ENCODE data around the gene PYCR2. TPM values are rescaled to one million over a fixed set of nuclear protein-coding genes. Genes with fewer than 3 reads are reported as not detected.
A peak's percentile ranks its signal among the peaks of the same experiment; 100 is the strongest.

Gene PYCR2
- total and polyA plus RNA-seq, 10 of the 15 experiments (the other 5 are each of a cell fraction or from before 2014, with no cell fraction given) = 1.7 to 81.8 (median 54.9) TPM

DNA sequence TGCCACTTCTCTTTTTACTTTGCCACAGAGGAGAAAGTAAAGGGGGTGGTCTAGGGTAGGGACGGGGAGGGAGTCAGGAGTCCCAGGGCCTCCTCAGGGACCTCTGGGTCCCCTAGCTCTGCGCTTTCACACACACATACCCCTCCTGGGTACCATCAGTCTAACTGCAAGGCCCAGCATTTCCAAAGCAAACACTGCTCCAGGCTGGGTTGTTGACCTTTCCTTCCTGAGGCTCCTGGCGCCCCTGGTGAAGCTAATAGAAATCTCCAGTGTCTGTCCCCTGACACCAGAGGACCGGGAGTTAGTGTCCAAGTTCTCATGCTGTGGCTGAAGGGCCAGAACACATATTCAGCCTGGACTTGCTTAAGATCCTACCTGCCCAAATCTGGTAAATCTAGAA lies 45.8 kb downstream of the PYCR2 start (continued):
- TF ChIP-seq CBX5 (IDR thresholded peaks at IDR 0.05; ENCODE audit: low read depth) = no peak
- TF ChIP-seq, protein P1, sequence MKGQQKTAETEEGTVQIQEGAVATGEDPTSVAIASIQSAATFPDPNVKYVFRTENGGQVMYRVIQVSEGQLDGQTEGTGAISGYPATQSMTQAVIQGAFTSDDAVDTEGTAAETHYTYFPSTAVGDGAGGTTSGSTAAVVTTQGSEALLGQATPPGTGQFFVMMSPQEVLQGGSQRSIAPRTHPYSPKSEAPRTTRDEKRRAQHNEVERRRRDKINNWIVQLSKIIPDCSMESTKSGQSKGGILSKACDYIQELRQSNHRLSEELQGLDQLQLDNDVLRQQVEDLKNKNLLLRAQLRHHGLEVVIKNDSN (IDR thresholded peaks at IDR 0.05; ENCODE audit: borderline replicate concordance, extremely low read length, insufficient read depth, low read depth, low read length) = no peak
- TF ChIP-seq BACH1 (IDR thresholded peaks at IDR 0.05; ENCODE audit: borderline replicate concordance) = no peak

DNA sequence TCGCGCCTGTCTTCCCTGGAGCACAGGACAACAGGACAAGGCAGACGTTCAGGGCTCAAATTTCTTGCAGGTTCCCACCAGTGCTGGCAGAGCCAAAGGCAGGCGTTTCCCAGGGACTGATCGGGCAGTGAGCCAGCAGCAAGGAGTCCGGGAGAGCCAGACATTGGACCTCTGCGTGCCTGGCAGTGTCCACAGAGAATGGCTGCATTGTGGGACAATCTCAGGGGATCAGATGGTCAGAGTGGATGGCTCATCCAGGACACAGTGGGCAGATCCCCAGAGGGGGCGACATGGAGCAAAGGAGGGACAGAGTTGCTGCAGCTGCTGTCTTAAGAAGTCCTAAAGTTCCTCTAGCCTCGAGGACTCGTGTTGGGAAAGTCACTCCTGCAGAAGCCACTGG lies 46.5 kb downstream of the PYCR2 start:
- SMC1A ChIA-PET (ENCODE audit: uncharacterized antibody, unreplicated experiment) = interaction anchor here (0.9 kb wide), 1 partner anchor 46 kb away, joined by 3 read pairs; no protein-coding TSS in a partner anchor
- POLR2A ChIA-PET = interaction anchor here (0.9 to 1.4 kb wide), 2 partner anchors 12 to 19 kb away, joined by 3 read pairs; no protein-coding TSS in a partner anchor
- no peak overlapping the region for H3K9ac ChIP-seq (ENCODE audit: control insufficient read depth, insufficient read depth, low read length)

More for the DNA sequence above, 46.5 kb downstream of the PYCR2 start:
- no peak overlapping the region for H3K4me3 ChIP-seq
- ChIA-PET CTCF (interaction anchor here (0.8 to 1.8 kb wide), 7 partner anchors 23 to 99 kb away, joined by 3 to 6 read pairs (median 3); no protein-coding TSS in a partner anchor), RAD21 (ENCODE audit: unreplicated experiment) (no interaction called here)
- peaks cover 26% of the 10 kb centered on the region for H3K79me2 ChIP-seq (ENCODE audit: control insufficient read depth, insufficient read depth, low read length)
- intact Hi-C loops (cut with micrococcal nuclease; ENCODE audit: unreplicated experiment) = no loop called here
- no peaks in the 10 kb centered on the region for H3K9me3 ChIP-seq (replicated peaks; ENCODE audit: control insufficient read depth, insufficient read depth, low read length)
- no peak for DNase-seq (ENCODE audit: low read depth, low spot score)
- in situ Hi-C loops (cut with MboI) = no loop called here
- peak; percentile 43 to 67 (median 43) for TF ChIP-seq CTCF (IDR thresholded peaks at IDR 0.05 in 2 of 3, conservative IDR thresholded peaks at IDR 0.05 in 1 of 3; ENCODE audit: control insufficient read depth in 2 of 3, extremely low read depth in 1 of 3, insufficient read depth in 1 of 3, low read depth in 3 of 3, low read length in 3 of 3)
- TF ChIP-seq GATAD2B (conservative IDR thresholded peaks at IDR 0.05; ENCODE audit: low read depth) = 0 out of 2 replicates have a peak, but pooled peaks have one; percentile 22
- no peak for TF ChIP-seq SMAD5 (IDR thresholded peaks at IDR 0.05; ENCODE audit: low read depth)
- peaks cover 2 to 4% of the 10 kb centered on the region in 2 experiments; a peak in 3 of 4 replicates for H3K36me3 ChIP-seq (ENCODE audit: control insufficient read depth in 2 of 2, insufficient read depth in 2 of 2, low read length in 1 of 2)
- 76% methylated on average over 10 of the region's 10 CpGs for WGBS (ENCODE audit: insufficient coverage, insufficient replicate concordance, low lambda C conversion rate, missing lambda C conversion rate)
- 0 out of 2 replicates have a peak, but pooled peaks cover 3% of the 10 kb centered on the region for H4K20me1 ChIP-seq (ENCODE audit: control insufficient read depth, insufficient read depth)
- no peak for FAIRE-seq
- no peak for ATAC-seq
- no peak overlapping the region for H3K4me2 ChIP-seq (ENCODE audit: control insufficient read depth, insufficient read depth)
- peaks cover 24% of the 10 kb centered on the region for H3K4me1 ChIP-seq (ENCODE audit: control insufficient read depth, insufficient read depth, low read length)
- BruUV-seq (replicated peaks) = no TSS peak
- H2AFZ ChIP-seq (ENCODE audit: control insufficient read depth, low read depth, low read length) = no peak overlapping the region
- H3K27ac ChIP-seq (ENCODE audit: control insufficient read depth, insufficient read depth) = no peak overlapping the region
- H3K27me3 ChIP-seq (replicated peaks in 1 of 2; ENCODE audit: control insufficient read depth in 2 of 2, insufficient read depth in 2 of 2, low read length in 1 of 2) = no peaks in the 10 kb centered on the region
